A549 (cell line): ENCODE results near the gene CLDN7. TPM values are rescaled to one million over a fixed set of nuclear protein-coding genes. Genes with fewer than 3 reads are reported as not detected.

Experiments used
- ATAC-seq, 2 experiments: fragments of 200-7000 bp in 1 of 2; fragments of >200 bp in 1 of 2; cut with Nextera tagmentation in 1 of 2; cut with Tn5 transposase in 1 of 2; 3 replicates each; pipeline versions ENCODE4 v1.8.0 to v1.9.1; 2018 to 2020; ENCODE audit warnings: mild to moderate bottlenecking in 1 of 2, moderate library complexity in 1 of 2
- CTCF ChIA-PET: fragments of 300-600 bp; sonication (Branson Sonifier 250); formaldehyde crosslinking; extraction: SDS; loops from one replicate; lab custom pipeline; 2021; ENCODE audit warnings: antibody characterized with exemption, inconsistent platforms; lab: Yijun Ruan, JAX
- POLR2A ChIA-PET: fragments of 350-600 bp; formaldehyde crosslinking; extraction: SDS; loops from one replicate; lab custom pipeline; 2021; ENCODE audit warnings: antibody characterized with exemption, inconsistent platforms; lab: Yijun Ruan, JAX
- DNase-seq, 2 experiments: peaks; one replicate each; pipeline versions ENCODE4 v3.0.0 to v3.0.0-alpha.2; 2011 to 2016; ENCODE audit warnings: low read depth in 1 of 2, low spot score in 1 of 2
- FAIRE-seq: peaks from 2 replicates; lab custom pipeline; 2011; peaks lifted over from hg19 to GRCh38; lab: Jason Lieb, UNC
- H3K27ac ChIP-seq, 2 experiments: fragments of >200 bp; sonication (Bioruptor Twin); formaldehyde crosslinking; 3 replicates each; pipeline ENCODE4 v1.5.1; 2016 to 2017
- H3K4me1 ChIP-seq: fragments of >200 bp; sonication (Bioruptor Twin); formaldehyde crosslinking; 3 replicates; pipeline ENCODE4 v1.6.1; 2016
- H3K4me2 ChIP-seq: fragments of >200 bp; sonication (Bioruptor Twin); formaldehyde crosslinking; 3 replicates; pipeline ENCODE4 v1.6.1; 2016
- H3K4me3 ChIP-seq: fragments of >200 bp; sonication (Bioruptor Twin); formaldehyde crosslinking; 3 replicates; pipeline ENCODE4 v1.5.1; 2016
- H3K9me3 ChIP-seq: fragments of >200 bp; sonication (Bioruptor Twin); formaldehyde crosslinking; 3 replicates; pipeline ENCODE4 v1.6.1; 2016
- ATOH8 ChIP-seq: fragments of 250-450 bp; sonication (Bioruptor Pico); IDR thresholded peaks from 2 replicates; pipeline ENCODE4 v1.5.0; 2020; ENCODE audit warnings: low read depth, mild to moderate bottlenecking, moderate library complexity
- CHD2 ChIP-seq: fragments of 150-350 bp; IDR thresholded peaks from 2 replicates; pipeline ENCODE4 v1.6.1; 2014; ENCODE audit warnings: low read length; ENCODE audit not compliant: partially characterized antibody
- CTCF ChIP-seq: fragments of >200 bp; sonication (Bioruptor Twin); formaldehyde crosslinking; IDR thresholded peaks from 3 replicates; pipeline ENCODE4 v1.5.1; 2016
- FOSL2 ChIP-seq, 2 experiments: fragments of 450-650 bp in 1 of 2; fragments of >200 bp in 1 of 2; sonication (Bioruptor Twin) in 1 of 2; formaldehyde crosslinking; IDR thresholded peaks; 2 replicates each; pipeline versions ENCODE4 v1.5.0 to v1.6.1; 2016 to 2020; ENCODE audit warnings: mild to moderate bottlenecking in 1 of 2, moderate library complexity in 1 of 2
- GATA3 ChIP-seq: IDR thresholded peaks from 2 replicates; pipeline ENCODE4 v1.6.1; 2012; ENCODE audit warnings: borderline replicate concordance
- KDM5A ChIP-seq: fragments of 200-600 bp; sonication (generic); IDR thresholded peaks from 2 replicates; pipeline ENCODE4 v1.6.1; 2016; ENCODE audit warnings: antibody characterized with exemption, mild to moderate bottlenecking
- MAX ChIP-seq: IDR thresholded peaks from 2 replicates; pipeline ENCODE4 v1.6.1; 2012
- MYC ChIP-seq: IDR thresholded peaks from 2 replicates; pipeline ENCODE4 v1.6.1; 2012; ENCODE audit warnings: mild to moderate bottlenecking, inconsistent platforms, low read length, improper control_type of control experiment, borderline replicate concordance
- RAD21 ChIP-seq, 2 experiments: fragments of >200 bp in 1 of 2; sonication (Bioruptor Twin) in 1 of 2; formaldehyde crosslinking in 1 of 2; IDR thresholded peaks in 1 of 2; conservative IDR thresholded peaks in 1 of 2; 2 replicates in 1 of 2; 3 replicates in 1 of 2; pipeline ENCODE4 v1.6.1; 2012 to 2018; ENCODE audit warnings: inconsistent platforms in 1 of 2
- REST ChIP-seq: fragments of 200-600 bp; sonication (generic); IDR thresholded peaks from 2 replicates; pipeline ENCODE4 v1.6.1; 2016; ENCODE audit warnings: antibody characterized with exemption, mild to moderate bottlenecking, moderate library complexity
- SMC3 ChIP-seq: fragments of >200 bp; sonication (Bioruptor Twin); formaldehyde crosslinking; IDR thresholded peaks from 3 replicates; pipeline ENCODE4 v1.6.1; 2018; ENCODE audit warnings: inconsistent platforms
- TFCP2L1 ChIP-seq: fragments of 250-450 bp; sonication (Bioruptor Pico); IDR thresholded peaks from 2 replicates; pipeline ENCODE4 v1.5.0; 2021; ENCODE audit warnings: mild to moderate bottlenecking
- USF2 ChIP-seq: fragments of 450-650 bp; IDR thresholded peaks from 2 replicates; pipeline ENCODE4 v1.6.1; 2014; ENCODE audit warnings: antibody characterized with exemption
- ZC3H11A ChIP-seq: fragments of 450-650 bp; IDR thresholded peaks from 2 replicates; pipeline ENCODE4 v1.6.1; 2014; ENCODE audit warnings: antibody characterized with exemption, mild to moderate bottlenecking
- WGBS: methylation state at CpG from one replicate; pipeline ENCODE4 v1.1.6; 2017; ENCODE audit errors: missing lambda C conversion rate; 5-methylcytosine and 5-hydroxymethylcytosine counted together
- polyA plus RNA-seq, 4 experiments: library from polyadenylated mRNA; depleted of rRNA in 3 of 4; stranded (reverse); fragments of >200 nt; fragmentation: RNase III in 1 of 4; extraction: RNeasy Plus Mini Kit Qiagen cat#74134 plus additional on column Dnase treatment in 1 of 4; gene quantifications; 2 replicates in 3 of 4; 3 replicates in 1 of 4; pipeline ENCODE4 v1.2.3, GENCODE V29; 2011 to 2017
- TF ChIP-seq, protein P1 (sequence below): IDR thresholded peaks from 2 replicates; pipeline ENCODE4 v1.6.1; 2012; ENCODE audit warnings: low read depth, borderline replicate concordance

Gene CLDN7
- polyA plus RNA-seq, 2 of the 4 experiments (the other 2 are of a cell fraction) = 0.97 to 4.2 TPM

- peak; percentile 67 for FAIRE-seq
- ATAC-seq = peak; percentile 61 to 82
- WGBS = 2% methylated on average over 45 of the region's 71 CpGs
- peak; percentile 98 to 99 for DNase-seq
- Histone ChIP-seq H3K27ac (peak within 1 kb of the TSS; percentile 47 to 74), H3K4me1 (peaks cover 11% of the 10 kb centered on the region), H3K4me2 (peak within 1 kb of the TSS; percentile 95), H3K9me3 (no peaks in the 10 kb centered on the region), H3K4me3 (peak within 1 kb of the TSS; percentile 46)
- peak; percentile 97; the same call in 1 of the 2 replicates for TF ChIP-seq MYC
- 0 out of 2 replicates have a peak, but pooled peaks have one; percentile 66 for TF ChIP-seq TFCP2L1 (CRISPR knock-in tag)
- TF ChIP-seq, protein P1, sequence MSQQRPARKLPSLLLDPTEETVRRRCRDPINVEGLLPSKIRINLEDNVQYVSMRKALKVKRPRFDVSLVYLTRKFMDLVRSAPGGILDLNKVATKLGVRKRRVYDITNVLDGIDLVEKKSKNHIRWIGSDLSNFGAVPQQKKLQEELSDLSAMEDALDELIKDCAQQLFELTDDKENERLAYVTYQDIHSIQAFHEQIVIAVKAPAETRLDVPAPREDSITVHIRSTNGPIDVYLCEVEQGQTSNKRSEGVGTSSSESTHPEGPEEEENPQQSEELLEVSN = peak; percentile 92
- TF ChIP-seq SMC3 = no peak
- no peak for TF ChIP-seq FOSL2 (IDR thresholded peaks at IDR 0.05)
- 0 out of 2 replicates have a peak, but pooled peaks have one; percentile 3 for TF ChIP-seq FOSL2 (CRISPR knock-in tag; IDR thresholded peaks at IDR 0.05)
- TF ChIP-seq CHD2 = peak; percentile 50
- peak; percentile 59 for TF ChIP-seq USF2
- peak; percentile 3; the same call in 1 of the 2 replicates for TF ChIP-seq GATA3
- TF ChIP-seq MAX = peak; percentile 90
- TF ChIP-seq REST = peak; percentile 44; the same call in 1 of the 2 replicates
- TF ChIP-seq ZC3H11A = no peak
- CTCF ChIA-PET = interaction anchor here (0.5 to 13.5 kb wide), 33 partner anchors 10 to 929 kb away, joined by 3 to 446 read pairs (median 4); partner anchors contain the start of genes ACADVL, AURKB, DLG4 and GABARAP
- POLR2A ChIA-PET = interaction anchor here (0.6 to 1.2 kb wide), 8 partner anchors 12 to 106 kb away, joined by 3 to 11 read pairs (median 4); partner anchors contain the start of gene CTDNEP1
These were observed 19.0 kb upstream of the CLDN7 start, which contains the start of gene SLC2A4 for GRCh38 chr17:7281074-7281952. Gene SLC2A4, plus strand, starts transcription at chr17:7281718. Its CDS starts 217 bp downstream, at chr17:7281935.

DNA sequence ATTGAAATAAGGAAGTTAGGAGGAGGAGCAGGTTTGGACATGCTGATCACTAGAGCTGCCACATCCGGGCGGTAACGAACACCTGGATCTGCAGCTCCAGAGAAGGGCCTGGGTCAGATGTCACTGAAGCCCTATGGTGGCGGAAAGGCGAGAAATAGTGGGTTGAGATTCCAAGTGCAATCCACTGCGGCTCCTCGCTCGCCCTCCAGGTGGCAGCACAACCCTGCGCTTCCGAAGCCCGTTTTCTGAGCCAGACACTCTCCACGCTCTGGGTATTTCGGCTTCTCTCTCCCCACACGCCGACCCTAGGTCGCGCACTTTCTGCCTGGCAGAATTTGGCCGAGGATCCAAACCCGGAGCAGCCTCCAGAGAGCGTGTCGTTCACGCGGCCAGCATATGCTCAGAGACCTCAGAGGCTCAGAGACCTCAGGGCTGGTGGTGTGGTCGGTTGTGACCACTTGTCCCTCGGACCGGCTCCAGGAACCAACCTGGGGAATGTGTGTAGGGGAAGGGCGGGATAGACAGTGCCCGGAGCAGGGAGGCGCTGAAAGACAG is 18.3 kb upstream of the CLDN7 start:
- no peaks in the 10 kb centered on the region for H3K9me3 ChIP-seq
- 2% methylated on average over 29 of the region's 29 CpGs for WGBS
- H3K4me3 ChIP-seq = peak overlapping the region; percentile 46
- H3K27ac ChIP-seq = peak overlapping the region; percentile 47 to 74
- H3K4me2 ChIP-seq = peak overlapping the region; percentile 95
- DNase-seq (peak; percentile 90 to 96), FAIRE-seq (peak; percentile 95), ATAC-seq (peak; percentile 80 to 88)
- peaks cover 11% of the 10 kb centered on the region for H3K4me1 ChIP-seq
- TF ChIP-seq GATA3 (peak; percentile 37; the same call in 1 of the 2 replicates), CTCF (peak; percentile 97), SMC3 (peak; percentile 98), RAD21 (conservative IDR thresholded peaks at IDR 0.05 in 1 of 2, IDR thresholded peaks at IDR 0.05 in 1 of 2) (peak; percentile 99 to 100), MAX (peak; percentile 84; the same call in 1 of the 2 replicates), KDM5A (no peak), MYC (0 out of 2 replicates have a peak, but pooled peaks have one; percentile 56), ATOH8 (CRISPR knock-in tag) (no peak)
- TF ChIP-seq, protein P1 = peak; percentile 59
- ChIA-PET CTCF (interaction anchor here (0.5 to 13.5 kb wide), 46 partner anchors 10 to 930 kb away, joined by 3 to 446 read pairs (median 4); partner anchors contain the start of genes ACADVL, AURKB, CTDNEP1 and DLG4), POLR2A (interaction anchor here (1.0 to 1.2 kb wide), 6 partner anchors 12 to 60 kb away, joined by 3 to 5 read pairs (median 3); partner anchors contain the start of gene CTDNEP1)
